H1 (cell line): ENCODE data around the gene ZMYM4. TPM values are rescaled to one million over a fixed set of nuclear protein-coding genes. Genes with fewer than 3 reads are reported as not detected.

Experiments used
- CTCF ChIA-PET: fragments of 300-600 bp; sonication (Branson Sonifier 250); formaldehyde crosslinking; loops from one replicate; lab custom pipeline; 2021; ENCODE audit not compliant: partially characterized antibody; lab: Charles Lee
- POLR2A ChIA-PET: fragments of 300-600 bp; sonication (Branson Sonifier 250); formaldehyde crosslinking; loops from one replicate; lab custom pipeline; 2021; ENCODE audit warnings: inconsistent platforms; ENCODE audit not compliant: partially characterized antibody; lab: Charles Lee
- DNase-seq, 2 experiments: peaks; one replicate each; pipeline versions ENCODE4 v3.0.0 to v3.0.0-alpha.2; 2010 to 2022; ENCODE audit warnings: low spot score in 2 of 2, low read depth in 1 of 2, mixed read lengths in 1 of 2
- FAIRE-seq: peaks from 2 replicates; lab custom pipeline; 2011; peaks lifted over from hg19 to GRCh38; lab: Jason Lieb, UNC
- H2AFZ ChIP-seq: 2 replicates; pipeline ENCODE4 v1.8.1; 2012; ENCODE audit warnings: low read length, inconsistent platforms
- H2AK5ac ChIP-seq: 2 replicates; pipeline ENCODE4 v1.6.1; 2013; ENCODE audit warnings: low read depth, low read length
- H2BK120ac ChIP-seq: replicated peaks from 2 replicates; pipeline ENCODE3; 2013; ENCODE audit warnings: low read depth, low read length, inconsistent platforms
- H2BK12ac ChIP-seq: 2 replicates; pipeline ENCODE4 v1.6.1; 2013; ENCODE audit warnings: low read depth, low read length
- H2BK15ac ChIP-seq: 2 replicates; pipeline ENCODE4 v1.6.1; 2013; ENCODE audit warnings: low read length
- H2BK20ac ChIP-seq: 2 replicates; pipeline ENCODE4 v1.6.1; 2013; ENCODE audit warnings: low read length
- H2BK5ac ChIP-seq: 2 replicates; pipeline ENCODE4 v1.6.1; 2013; ENCODE audit warnings: low read depth, low read length
- H3K14ac ChIP-seq: 2 replicates; pipeline ENCODE4 v1.6.1; 2013; ENCODE audit warnings: inconsistent platforms; ENCODE audit not compliant: insufficient read length
- H3K18ac ChIP-seq: 2 replicates; pipeline ENCODE4 v1.6.1; 2013; ENCODE audit warnings: low read length; ENCODE audit errors: extremely low read depth
- H3K23ac ChIP-seq: 2 replicates; pipeline ENCODE4 v1.6.1; 2013; ENCODE audit warnings: inconsistent platforms; ENCODE audit not compliant: insufficient read length
- H3K23me2 ChIP-seq: 2 replicates; pipeline ENCODE4 v1.6.1; 2013; ENCODE audit warnings: low read depth, low read length
- H3K27ac ChIP-seq: 2 replicates; pipeline ENCODE4 v1.6.1; 2011; ENCODE audit warnings: low read depth, low read length, inconsistent platforms
- H3K27me3 ChIP-seq, 4 experiments: replicated peaks in 1 of 4; 1 replicate in 1 of 4; 2 replicates in 3 of 4; pipeline versions ENCODE4 v1.6.1 to v1.8.1; 2011 to 2013; ENCODE audit warnings: low read length in 3 of 4, mild to moderate bottlenecking in 3 of 4, inconsistent platforms in 2 of 4, mixed read lengths in 2 of 4, moderate library complexity in 1 of 4; ENCODE audit not compliant: control insufficient read depth in 3 of 4, insufficient read depth in 3 of 4; ENCODE audit errors: extremely low read depth in 1 of 4
- H3K36me3 ChIP-seq, 4 experiments: 2 replicates each; pipeline versions ENCODE4 v1.6.1 to v1.8.1; 2011 to 2013; ENCODE audit warnings: mild to moderate bottlenecking in 4 of 4, low read length in 3 of 4, moderate library complexity in 2 of 4, control low read depth in 1 of 4, inconsistent platforms in 1 of 4; ENCODE audit not compliant: insufficient read depth in 4 of 4, control insufficient read depth in 2 of 4
- H3K4ac ChIP-seq: replicated peaks from 2 replicates; pipeline ENCODE3; 2013; ENCODE audit warnings: low read length, low read depth, mixed read lengths, inconsistent platforms; ENCODE audit not compliant: insufficient read length
- H3K4me1 ChIP-seq, 4 experiments: replicated peaks in 1 of 4; 1 replicate in 1 of 4; 2 replicates in 3 of 4; pipeline versions ENCODE4 v1.6.1 to v1.8.1; 2011 to 2013; ENCODE audit warnings: low read length in 3 of 4, inconsistent platforms in 2 of 4, mixed read lengths in 1 of 4; ENCODE audit not compliant: insufficient read depth in 4 of 4, control insufficient read depth in 3 of 4
- H3K4me2 ChIP-seq, 2 experiments: 2 replicates each; pipeline versions ENCODE4 v1.6.1 to v1.8.1; 2011 to 2013; ENCODE audit warnings: low read depth in 2 of 2, low read length in 2 of 2, control low read depth in 1 of 2, inconsistent platforms in 1 of 2, mild to moderate bottlenecking in 1 of 2; ENCODE audit not compliant: insufficient read depth in 1 of 2
- H3K4me3 ChIP-seq, 4 experiments: fragments of 200-600, 300-600 bp in 1 of 4; sonication (generic), shearing (Covaris generic), sonication (Bioruptor Twin) in 1 of 4; 2 replicates each; pipeline versions ENCODE4 v1.5.1 to v1.8.1; 2011 to 2016; ENCODE audit warnings: low read length in 4 of 4, low read depth in 3 of 4, control low read depth in 2 of 4, inconsistent platforms in 2 of 4, mild to moderate bottlenecking in 2 of 4, mixed read lengths in 1 of 4, moderate library complexity in 1 of 4; ENCODE audit not compliant: insufficient read depth in 2 of 4; ENCODE audit errors: extremely low read depth in 1 of 4
- H3K56ac ChIP-seq: replicated peaks from 2 replicates; pipeline ENCODE3; 2013; ENCODE audit warnings: low read depth, mild to moderate bottlenecking, mixed read lengths, low read length, inconsistent platforms; ENCODE audit not compliant: insufficient read length
- H3K79me1 ChIP-seq: 2 replicates; pipeline ENCODE4 v1.6.1; 2013; ENCODE audit warnings: low read depth, low read length, control low read depth
- H3K79me2 ChIP-seq, 2 experiments: 2 replicates each; pipeline versions ENCODE4 v1.6.1 to v1.8.1; 2012 to 2013; ENCODE audit warnings: low read length in 2 of 2, mild to moderate bottlenecking in 2 of 2, inconsistent platforms in 1 of 2; ENCODE audit not compliant: insufficient read depth in 2 of 2, control insufficient read depth in 1 of 2
- H3K9ac ChIP-seq, 4 experiments: replicated peaks in 1 of 4; 1 replicate in 1 of 4; 2 replicates in 3 of 4; pipeline versions ENCODE4 v1.6.1 to v1.8.1; 2011 to 2013; ENCODE audit warnings: low read depth in 3 of 4, low read length in 3 of 4, control low read depth in 2 of 4, mild to moderate bottlenecking in 2 of 4, moderate library complexity in 2 of 4, inconsistent platforms in 1 of 4; ENCODE audit errors: extremely low read depth in 1 of 4
- H3K9me3 ChIP-seq, 2 experiments: 2 replicates each; pipeline versions ENCODE4 v1.6.1 to v1.8.1; 2012 to 2013; ENCODE audit warnings: mild to moderate bottlenecking in 2 of 2, moderate library complexity in 2 of 2, control low read depth in 1 of 2, inconsistent platforms in 1 of 2, low read depth in 1 of 2, low read length in 1 of 2, mixed read lengths in 1 of 2; ENCODE audit not compliant: insufficient read depth in 2 of 2
- H4K20me1 ChIP-seq, 2 experiments: replicated peaks in 1 of 2; 2 replicates each; pipeline versions ENCODE3 to v1.8.1; 2011 to 2013; ENCODE audit warnings: inconsistent platforms in 2 of 2, low read length in 2 of 2, mild to moderate bottlenecking in 1 of 2; ENCODE audit not compliant: insufficient read depth in 2 of 2, control insufficient read depth in 1 of 2
- H4K5ac ChIP-seq: 2 replicates; pipeline ENCODE4 v1.6.1; 2013; ENCODE audit warnings: low read length, low read depth, mixed read lengths, inconsistent platforms; ENCODE audit not compliant: insufficient read length
- H4K8ac ChIP-seq: 2 replicates; pipeline ENCODE4 v1.8.0; 2013; ENCODE audit warnings: mild to moderate bottlenecking, moderate library complexity, low read length, inconsistent platforms; ENCODE audit not compliant: insufficient read depth; ENCODE audit errors: extremely low read depth
- H4K91ac ChIP-seq: replicated peaks from 2 replicates; pipeline ENCODE3; 2013; ENCODE audit warnings: low read length, mixed read lengths, inconsistent platforms; ENCODE audit not compliant: insufficient read length
- CBX8 ChIP-seq: fragments of 300-800, 300-1000 bp; sonication (generic); IDR thresholded peaks from 2 replicates; pipeline ENCODE4 v1.7.1; 2016; ENCODE audit warnings: low read depth, low read length, borderline replicate concordance
- GTF2F1 ChIP-seq: IDR thresholded peaks from 2 replicates; pipeline ENCODE4 v1.6.1; 2012; ENCODE audit warnings: low read depth, low read length, improper control_type of control experiment, borderline replicate concordance
- JUN ChIP-seq: IDR thresholded peaks from 2 replicates; pipeline ENCODE4 v1.6.1; 2011; ENCODE audit warnings: low read depth, mild to moderate bottlenecking, improper control_type of control experiment, low read length
- POLR2A ChIP-seq, 2 experiments: IDR thresholded peaks; 1 replicate in 1 of 2; 2 replicates in 1 of 2; pipeline ENCODE4 v1.6.1; 2011; ENCODE audit warnings: low read depth in 2 of 2, low read length in 2 of 2, mild to moderate bottlenecking in 2 of 2; ENCODE audit errors: control extremely low read depth in 1 of 2
- RBBP5 ChIP-seq: IDR thresholded peaks from 2 replicates; pipeline ENCODE4 v1.7.1; 2012; ENCODE audit warnings: low read depth, mild to moderate bottlenecking, inconsistent platforms, low read length, moderate library complexity, borderline replicate concordance
- TAF1 ChIP-seq: IDR thresholded peaks from 2 replicates; pipeline ENCODE4 v1.6.1; 2011; ENCODE audit warnings: mild to moderate bottlenecking, low read depth, low read length
- TAF7 ChIP-seq: optimal IDR thresholded peaks from 2 replicates; pipeline ENCODE3; 2011; ENCODE audit warnings: low read depth, mild to moderate bottlenecking, inconsistent platforms, low read length, moderate library complexity, borderline replicate concordance
- WGBS, 2 experiments: shearing (Covaris generic) in 1 of 2; methylation state at CpG; one replicate each; pipeline versions ENCODE4 v1.1.6 to v1.1.7; 2013 to 2015; ENCODE audit warnings: low lambda C conversion rate in 2 of 2, mixed read lengths in 2 of 2, inconsistent platforms in 1 of 2, low coverage in 1 of 2, missing lambda C conversion rate in 1 of 2; ENCODE audit not compliant: insufficient replicate concordance in 2 of 2, insufficient coverage in 1 of 2, insufficient read length in 1 of 2; ENCODE audit errors: extremely low coverage in 1 of 2, missing lambda C conversion rate in 1 of 2; 5-methylcytosine and 5-hydroxymethylcytosine counted together
- long read RNA-seq, 2 experiments: library from RNA in 1 of 2; library from capped mRNA in 1 of 2; stranded (forward); transcript quantifications; one replicate each; pipeline ENCODE4 v2.0.0, GENCODE V29; 2021; ENCODE audit warnings: inconsistent platforms in 1 of 2
- polyA minus RNA-seq, 3 experiments: library from RNA; depleted of rRNA, polyadenylated mRNA; stranded (reverse); fragments of >200 nt; gene quantifications; 1 replicate in 2 of 3; 2 replicates in 1 of 3; pipeline ENCODE4 v1.2.3, GENCODE V29; 2011
- polyA plus RNA-seq, 7 experiments: library from polyadenylated mRNA; depleted of rRNA in 3 of 7; stranded (reverse) in 5 of 7; unstranded in 2 of 7; fragments of >200 nt in 5 of 7; fragments of 200-250 nt in 2 of 7; gene quantifications; 1 replicate in 5 of 7; 2 replicates in 1 of 7; 4 replicates in 1 of 7; pipeline versions ENCODE4 v1.2.1 to v1.2.3, GENCODE V29; 2011 to 2013; ENCODE audit warnings: missing spikeins in 2 of 7, mixed read lengths in 2 of 7
- total RNA-seq: library from RNA; stranded (reverse); fragmentation: NEBNext Ultra II Directional; extraction: Animal tissue kit (Norgen Biotek cat#: 25700); gene quantifications from 2 replicates; pipeline ENCODE4 v1.2.1, GENCODE V29; 2021

ZMYM4 gene
- total RNA-seq: 81.2 and 81.3 TPM in 2 replicates
- polyA plus RNA-seq (2011; rRNA removed): 9.4 and 16.7 TPM in 2 replicates
- polyA plus RNA-seq (2011; cell fraction: cytosol; rRNA removed): 20.8 TPM
- polyA plus RNA-seq (2011; cell fraction: nucleus; rRNA removed): 22.5 TPM
- 23.2 to 38.9 TPM (median 27.2 TPM) in 4 replicates for polyA plus RNA-seq (2012, experiment 1 of 2)
- polyA plus RNA-seq (2012, experiment 2 of 2): 1.2 TPM
- polyA plus RNA-seq (2013, experiment 1 of 2): 33.2 TPM
- polyA plus RNA-seq (2013, experiment 2 of 2): 33.0 TPM
- 57.5 and 89.8 TPM in 2 replicates for polyA minus RNA-seq (2011; rRNA and poly(A)+ RNA removed)
- polyA minus RNA-seq (2011; cell fraction: cytosol; rRNA and poly(A)+ RNA removed): 42.5 TPM
- polyA minus RNA-seq (2011; cell fraction: nucleus; rRNA and poly(A)+ RNA removed): 102 TPM
- long read RNA-seq, experiment 1, full-length matches to known transcripts: 1 of 48 reads
- long read RNA-seq, experiment 1, partial matches to known transcripts: 37 of 48 reads
- long read RNA-seq, experiment 1, other reads (novel, unspliced or antisense): 10 of 48 reads
- long read RNA-seq, experiment 2, partial matches to known transcripts: 3 of 9 reads
- long read RNA-seq, experiment 2, other reads (novel, unspliced or antisense): 6 of 9 reads

DNA sequence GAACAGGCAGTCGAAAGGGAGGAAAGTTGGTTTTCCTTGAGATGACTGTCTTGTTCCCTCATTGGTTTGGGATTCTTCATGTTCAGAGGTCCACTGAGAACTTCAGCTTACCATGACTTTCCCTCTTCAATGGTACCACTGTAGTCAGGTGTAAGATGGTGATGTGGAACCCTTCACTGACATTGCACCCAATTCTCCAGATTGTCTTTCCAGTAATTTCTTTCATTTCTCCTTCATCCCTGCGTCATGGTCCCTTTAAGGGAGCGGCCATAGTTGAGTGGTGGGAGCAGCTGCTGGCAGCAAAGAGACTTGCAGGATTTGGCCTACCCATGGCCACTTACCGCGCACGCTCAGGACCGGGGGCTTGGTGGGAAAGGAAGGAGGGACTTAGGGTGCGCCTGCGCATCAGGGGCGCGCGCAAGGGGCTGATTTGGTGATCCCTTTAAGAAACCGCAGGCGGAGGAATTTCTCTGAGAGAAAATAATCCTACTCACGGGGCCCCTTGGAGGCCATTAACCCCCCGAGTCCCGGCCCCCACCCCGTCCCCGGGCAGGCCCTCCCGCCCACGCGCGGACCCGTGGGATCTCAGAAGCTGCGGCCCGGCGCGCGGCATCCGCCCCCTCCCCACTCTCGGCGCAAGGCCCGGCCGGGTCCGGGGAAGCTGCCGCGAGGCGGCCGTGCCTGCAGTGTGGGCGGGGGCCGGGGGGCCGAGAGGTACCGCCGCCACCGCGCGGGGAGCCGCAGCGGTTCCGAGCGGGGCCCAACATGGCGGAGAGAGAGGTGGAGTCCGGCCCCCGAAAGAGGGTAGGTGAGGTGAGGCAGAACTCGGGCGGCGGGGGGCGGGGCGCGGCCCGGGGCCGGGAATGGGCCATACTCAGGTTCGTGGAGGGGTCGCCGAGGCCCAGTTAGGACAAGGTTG, at the start of gene ZMYM4:
Gene ZMYM4, plus strand, starts transcription at position 428 of the 919 bp plus-strand sequence. Its CDS starts 338 bp downstream, at position 766.
- CTCF ChIA-PET: interaction anchor here (1.0 to 1.5 kb wide), 2 partner anchors 23 to 32 kb away, joined by 3 to 5 read pairs; no protein-coding TSS in a partner anchor
- no peak within 1 kb of the TSS for H2AK5ac ChIP-seq
- FAIRE-seq: peak; percentile 90
- TF ChIP-seq TAF7: peak; percentile 78
- TF ChIP-seq TAF1: peak; percentile 76; the same call in 1 of the 2 replicates
- TF ChIP-seq POLR2A (IDR thresholded peaks at IDR 0.05; ENCODE audit: control extremely low read depth in 1 of 2, low read depth in 2 of 2, low read length in 2 of 2): peak; percentile 78 to 83
- peak; percentile 55; the same call in 1 of the 2 replicates for TF ChIP-seq GTF2F1
- TF ChIP-seq JUN: no peak
- peak; percentile 56; the same call in 1 of the 2 replicates for TF ChIP-seq RBBP5
- no peak for TF ChIP-seq CBX8

More for the DNA sequence above, at the start of gene ZMYM4:
- Histone ChIP-seq H3K4ac (no peak within 1 kb of the TSS), H3K9ac (peak within 1 kb of the TSS; percentile 67 to 92 (median 83)), H4K91ac (peak within 1 kb of the TSS; percentile 84), H3K4me3 (peak within 1 kb of the TSS; percentile 72 to 91 (median 75)), H3K4me1 (peaks cover 0 to 3% (median 1%) of the 10 kb centered on the region in 4 experiments; a peak in 3 of 7 replicates), H2AFZ (peak within 1 kb of the TSS; percentile 68), H4K5ac (peak within 1 kb of the TSS; percentile 87), H3K79me2 (peaks cover 12 to 44% of the 10 kb centered on the region in 2 experiments), H3K23ac (no peak within 1 kb of the TSS), H3K4me2 (peak within 1 kb of the TSS; percentile 76 to 81), H3K27me3 (no peaks in the 10 kb centered on the region), H3K56ac (no peak within 1 kb of the TSS), H3K36me3 (no peaks in the 10 kb centered on the region), H3K9me3 (no peaks in the 10 kb centered on the region), H4K8ac (peak within 1 kb of the TSS; percentile 97; the same call in 1 of the 2 replicates), H3K18ac (peak within 1 kb of the TSS; percentile 99), H3K27ac (peak within 1 kb of the TSS; percentile 89), H2BK120ac (no peak within 1 kb of the TSS), H3K23me2 (no peaks in the 10 kb centered on the region; the same call in 1 of the 2 replicates), H3K79me1 (peaks cover 2% of the 10 kb centered on the region; the same call in 1 of the 2 replicates), H2BK15ac (peak within 1 kb of the TSS; percentile 93; the same call in 1 of the 2 replicates), H4K20me1 (peaks cover 0 to 1% of the 10 kb centered on the region in 2 experiments), H3K14ac (no peak within 1 kb of the TSS), H2BK12ac (peak within 1 kb of the TSS; percentile 83; the same call in 1 of the 2 replicates), H2BK5ac (peak within 1 kb of the TSS; percentile 72; the same call in 1 of the 2 replicates), H2BK20ac (0 out of 2 replicates have a peak within 1 kb of the TSS, but pooled peaks have one; percentile 62)
- POLR2A ChIA-PET: interaction anchor here (0.6 to 1.4 kb wide), 18 partner anchors 8 to 408 kb away, joined by 3 to 6 read pairs (median 3); partner anchors contain the start of genes SFPQ and SMIM12
- DNase-seq: peak; percentile 85 to 90
- 4% methylated on average over 30 of the region's 65 CpGs; no CpG with 5 or more reads in 1 of the 2 experiments for WGBS, 2 experiments
